Esophagus muscularis mucosa (tissue), 3 donors: Measurements from ENCODE around the gene TMPRSS2.

Experiments
- POLR2A ChIP-seq: fragments of 450-650 bp; IDR thresholded peaks from one replicate; pipeline ENCODE4 v1.6.1; 2017; ENCODE audit warnings: antibody characterized with exemption, moderate library complexity, mild to moderate bottlenecking, low read depth
- TF ChIP-seq, protein P1 (sequence below), 3 experiments: fragments of 200-600 bp in 2 of 3; fragments of 450-650 bp in 1 of 3; sonication (generic) in 2 of 3; IDR thresholded peaks; one replicate each; pipeline ENCODE4 v1.5.1; 2017 to 2019; ENCODE audit warnings: antibody characterized with exemption in 3 of 3, mild to moderate bottlenecking in 2 of 3, moderate library complexity in 1 of 3

DNA sequence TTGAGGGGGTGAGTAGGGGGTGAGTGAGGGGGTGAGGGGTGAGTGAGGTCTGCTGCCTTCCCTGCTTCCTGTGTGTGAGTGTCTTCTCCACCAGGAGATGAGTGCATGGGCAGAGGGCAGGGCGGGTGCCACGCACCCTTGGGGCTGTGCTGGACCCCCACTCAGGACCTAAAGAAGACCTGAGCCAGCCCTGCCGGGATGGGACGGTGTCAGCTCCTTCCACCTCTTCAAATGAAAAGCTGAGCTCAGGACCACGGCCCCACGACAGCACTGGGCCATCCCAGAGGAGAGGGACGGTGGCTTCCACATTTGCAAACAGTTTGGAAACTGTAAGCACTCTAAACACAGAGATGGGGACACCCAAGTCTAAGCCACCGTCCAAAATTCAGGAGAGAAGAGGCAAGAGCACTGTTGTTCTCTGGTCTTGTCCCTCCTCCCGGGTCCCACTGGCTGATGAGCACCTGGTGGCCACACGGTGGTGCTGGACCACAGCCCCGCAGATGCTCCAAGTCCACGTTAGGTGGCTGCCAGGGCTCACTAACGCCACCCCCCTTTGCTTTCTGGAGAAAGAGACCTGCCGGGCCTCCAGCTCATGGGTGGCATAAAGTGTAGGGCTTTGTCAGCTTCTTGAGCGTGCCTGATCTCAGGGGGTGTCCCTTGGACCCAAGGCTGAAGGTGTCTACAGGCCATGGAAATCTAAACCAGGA lies 32.1 kb downstream of the TMPRSS2 start:
- TF ChIP-seq, protein P1, sequence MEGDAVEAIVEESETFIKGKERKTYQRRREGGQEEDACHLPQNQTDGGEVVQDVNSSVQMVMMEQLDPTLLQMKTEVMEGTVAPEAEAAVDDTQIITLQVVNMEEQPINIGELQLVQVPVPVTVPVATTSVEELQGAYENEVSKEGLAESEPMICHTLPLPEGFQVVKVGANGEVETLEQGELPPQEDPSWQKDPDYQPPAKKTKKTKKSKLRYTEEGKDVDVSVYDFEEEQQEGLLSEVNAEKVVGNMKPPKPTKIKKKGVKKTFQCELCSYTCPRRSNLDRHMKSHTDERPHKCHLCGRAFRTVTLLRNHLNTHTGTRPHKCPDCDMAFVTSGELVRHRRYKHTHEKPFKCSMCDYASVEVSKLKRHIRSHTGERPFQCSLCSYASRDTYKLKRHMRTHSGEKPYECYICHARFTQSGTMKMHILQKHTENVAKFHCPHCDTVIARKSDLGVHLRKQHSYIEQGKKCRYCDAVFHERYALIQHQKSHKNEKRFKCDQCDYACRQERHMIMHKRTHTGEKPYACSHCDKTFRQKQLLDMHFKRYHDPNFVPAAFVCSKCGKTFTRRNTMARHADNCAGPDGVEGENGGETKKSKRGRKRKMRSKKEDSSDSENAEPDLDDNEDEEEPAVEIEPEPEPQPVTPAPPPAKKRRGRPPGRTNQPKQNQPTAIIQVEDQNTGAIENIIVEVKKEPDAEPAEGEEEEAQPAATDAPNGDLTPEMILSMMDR (IDR thresholded peaks at IDR 0.05), result no peak
- TF ChIP-seq POLR2A, result no peak
